ENCODE measurements around the gene PROSER1. TPM values are rescaled to one million over a fixed set of nuclear protein-coding genes. Genes with fewer than 3 reads are reported as not detected.

Gene PROSER1
- total and polyA plus RNA-seq, 9 of the 15 experiments (the other 6 are each of a cell fraction or from before 2014, with no cell fraction given) = 9.2 to 36.2 (median 10.4) TPM

GRCh38 chr13:39023316-39023715 is 14.6 kb downstream of the PROSER1 start:
- H3K4me1 ChIP-seq (replicated peaks in 1 of 2; ENCODE audit: control insufficient read depth in 2 of 2, insufficient read depth in 2 of 2, low read length in 2 of 2) = no peaks in the 10 kb centered on the region
- H3K27ac ChIP-seq (ENCODE audit: extremely low read depth, low read depth, low read length) = no peak overlapping the region
- H3K9me1 ChIP-seq (ENCODE audit: control insufficient read depth, insufficient read depth, low read length) = no peaks in the 10 kb centered on the region
- H3K27me3 ChIP-seq (ENCODE audit: control insufficient read depth in 2 of 2, insufficient read depth in 2 of 2, low read length in 2 of 2) = no peaks in the 10 kb centered on the region
- H3K9me3 ChIP-seq (replicated peaks; ENCODE audit: control insufficient read depth, insufficient read depth, low read depth, low read length) = no peaks in the 10 kb centered on the region
- FAIRE-seq = no peak
- no peak overlapping the region for H3K4me3 ChIP-seq
- ATAC-seq = no peak
- POLR2A ChIA-PET = interaction anchor here (1.7 kb wide), 1 partner anchor 14 kb away, joined by 4 read pairs; the partner anchor contains the start of gene PROSER1
- H3K79me2 ChIP-seq (ENCODE audit: control insufficient read depth, insufficient read depth, low read length) = no peaks in the 10 kb centered on the region
- H3K9ac ChIP-seq (ENCODE audit: insufficient read depth in 1 of 2, low read depth in 2 of 2, low read length in 2 of 2) = no peak overlapping the region
- CTCF ChIA-PET (ENCODE audit: low intra/inter-chr PET ratio) = no interaction called here
- H4K20me1 ChIP-seq (replicated peaks; ENCODE audit: control insufficient read depth, insufficient read depth, low read length) = no peaks in the 10 kb centered on the region
- H2AFZ ChIP-seq (ENCODE audit: low read depth, low read length) = no peak overlapping the region
- no peak for DNase-seq (ENCODE audit: extremely low read depth in 1 of 4, low spot score in 3 of 4)
- H3K4me2 ChIP-seq (ENCODE audit: insufficient read depth, low read length) = no peak overlapping the region
- TF ChIP-seq ZNF197 (CRISPR knock-in tag; IDR thresholded peaks at IDR 0.05; ENCODE audit: low read depth) = no peak
- no peak for TF ChIP-seq U2AF1 (optimal IDR thresholded peaks at IDR 0.05; ENCODE audit: low read depth, low read length)
- no peak for TF ChIP-seq ATF1 (CRISPR knock-in tag; IDR thresholded peaks at IDR 0.05)
- no peak for TF ChIP-seq ATF1 (tag; IDR thresholded peaks at IDR 0.05)
- TF ChIP-seq CCAR2 (IDR thresholded peaks at IDR 0.05; ENCODE audit: low read depth, low read length) = no peak
- no peak for TF ChIP-seq TCF3 (CRISPR knock-in tag; IDR thresholded peaks at IDR 0.05)
- TF ChIP-seq RBM34 (IDR thresholded peaks at IDR 0.05; ENCODE audit: borderline replicate concordance, insufficient read depth, low read length) = no peak
- intact Hi-C loops (cut with micrococcal nuclease) = no loop called here
- WGBS (ENCODE audit: insufficient coverage, low coverage, missing lambda C conversion rate) = 100% methylated on average over 2 of the region's 2 CpGs
- peaks cover 79% of the 10 kb centered on the region for H3K36me3 ChIP-seq (ENCODE audit: control insufficient read depth, insufficient read depth, low read length)
- BruUV-seq (replicated peaks) = no TSS peak
- in situ Hi-C loops (cut with MboI) = no loop called here
